Measurements from ENCODE around the gene MCM8. TPM values are rescaled to one million over a fixed set of nuclear protein-coding genes. Genes with fewer than 3 reads are reported as not detected.

MCM8 gene
- total and polyA plus RNA-seq, 2 donors from 2014 or later = 1.9 to 6.6 TPM

DNA sequence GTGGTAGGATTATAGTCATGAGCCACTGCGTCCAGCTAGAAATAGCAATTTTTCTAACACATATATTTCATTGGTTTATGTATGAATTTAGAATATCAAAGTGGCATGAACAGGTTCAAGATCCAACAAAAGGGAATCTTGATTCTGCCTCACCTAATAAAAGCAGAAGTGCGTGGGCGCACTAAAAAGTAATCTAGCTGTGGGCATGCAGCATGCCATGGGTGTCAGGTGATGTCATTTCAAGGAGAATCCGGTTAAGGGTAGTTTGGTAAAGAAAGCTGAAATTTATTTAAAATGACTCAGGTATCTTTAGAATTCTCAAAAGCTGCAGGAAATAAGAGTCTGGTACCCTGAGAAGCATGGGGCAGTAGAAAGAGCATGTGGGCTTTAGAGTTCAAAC, 85.8 kb downstream of the MCM8 start:
- H3K4me3 ChIP-seq (ENCODE audit: low read length in 3 of 3) = no peak overlapping the region
- no peak overlapping the region for H3K9ac ChIP-seq (ENCODE audit: low read length in 3 of 3)
- H3K9me3 ChIP-seq (ENCODE audit: control insufficient read depth in 2 of 3, insufficient read depth in 1 of 3, low read length in 3 of 3) = no peaks in the 10 kb centered on the region
- intact Hi-C loops (cut with DNase I) = no loop called here
- H3K36me3 ChIP-seq (ENCODE audit: control insufficient read depth in 2 of 3, insufficient read depth in 3 of 3, low read length in 3 of 3) = peaks cover 7 to 53% (median 14%) of the 10 kb centered on the region in 3 donors
- FAIRE-seq = no peak
- H3K4me1 ChIP-seq (ENCODE audit: control insufficient read depth in 2 of 3, insufficient read depth in 2 of 3, low read depth in 1 of 3, low read length in 3 of 3) = no peaks in the 10 kb centered on the region
- no peak for DNase-seq
- H3K27me3 ChIP-seq (ENCODE audit: control insufficient read depth, insufficient read depth, low read length) = no peaks in the 10 kb centered on the region
- no peak overlapping the region for H3K27ac ChIP-seq (ENCODE audit: low read depth in 2 of 2, low read length in 2 of 2)
- TF ChIP-seq CTCF (IDR thresholded peaks at IDR 0.05; ENCODE audit: borderline replicate concordance, extremely low read depth, insufficient read depth) = no peak

- FAIRE-seq (no peak), DNase-seq (no peak)
- no peak overlapping the region for H3K4me3 ChIP-seq (ENCODE audit: low read length in 3 of 3)
- TF ChIP-seq CTCF (IDR thresholded peaks at IDR 0.05; ENCODE audit: borderline replicate concordance, extremely low read depth, insufficient read depth) = no peak
- peaks cover 7 to 53% (median 16%) of the 10 kb centered on the region in 3 donors for H3K36me3 ChIP-seq (ENCODE audit: control insufficient read depth in 2 of 3, insufficient read depth in 3 of 3, low read length in 3 of 3)
- H3K9me3 ChIP-seq (ENCODE audit: control insufficient read depth in 2 of 3, insufficient read depth in 1 of 3, low read length in 3 of 3) = no peaks in the 10 kb centered on the region
- H3K9ac ChIP-seq (ENCODE audit: low read length in 3 of 3) = no peak overlapping the region
- intact Hi-C loops (cut with DNase I) = no loop called here
- no peak overlapping the region for H3K27ac ChIP-seq (ENCODE audit: low read depth in 2 of 2, low read length in 2 of 2)
- H3K27me3 ChIP-seq (ENCODE audit: control insufficient read depth, insufficient read depth, low read length) = no peaks in the 10 kb centered on the region
- no peaks in the 10 kb centered on the region for H3K4me1 ChIP-seq (ENCODE audit: control insufficient read depth in 2 of 3, insufficient read depth in 2 of 3, low read depth in 1 of 3, low read length in 3 of 3)
These were observed 86.6 kb downstream of the MCM8 start for GRCh38 chr20:6037082-6037481.

- H3K4me1 ChIP-seq (ENCODE audit: control insufficient read depth in 2 of 3, insufficient read depth in 2 of 3, low read depth in 1 of 3, low read length in 3 of 3) = no peaks in the 10 kb centered on the region
- DNase-seq (no peak), FAIRE-seq (no peak)
- H3K27ac ChIP-seq (ENCODE audit: low read depth in 2 of 2, low read length in 2 of 2) = no peak overlapping the region
- no peak overlapping the region for H3K9ac ChIP-seq (ENCODE audit: low read length in 3 of 3)
- intact Hi-C loops (cut with DNase I) = no loop called here
- H3K9me3 ChIP-seq (ENCODE audit: control insufficient read depth in 2 of 3, insufficient read depth in 1 of 3, low read length in 3 of 3) = no peaks in the 10 kb centered on the region
- TF ChIP-seq CTCF (IDR thresholded peaks at IDR 0.05; ENCODE audit: borderline replicate concordance, extremely low read depth, insufficient read depth) = no peak
- H3K4me3 ChIP-seq (ENCODE audit: low read length in 3 of 3) = no peak overlapping the region
- peaks cover 7 to 46% (median 16%) of the 10 kb centered on the region in 3 donors for H3K36me3 ChIP-seq (ENCODE audit: control insufficient read depth in 2 of 3, insufficient read depth in 3 of 3, low read length in 3 of 3)
- H3K27me3 ChIP-seq (ENCODE audit: control insufficient read depth, insufficient read depth, low read length) = no peaks in the 10 kb centered on the region
These were observed 87.8 kb downstream of the MCM8 start for GRCh38 chr20:6038256-6038655.

GRCh38 chr20:6039766-6040165, 89.3 kb downstream of the MCM8 start:
- no peak for TF ChIP-seq CTCF (IDR thresholded peaks at IDR 0.05; ENCODE audit: borderline replicate concordance, extremely low read depth, insufficient read depth)
- FAIRE-seq (no peak), DNase-seq (no peak)
- H3K9me3 ChIP-seq (ENCODE audit: control insufficient read depth in 2 of 3, insufficient read depth in 1 of 3, low read length in 3 of 3) = no peaks in the 10 kb centered on the region
- no peak overlapping the region for H3K9ac ChIP-seq (ENCODE audit: low read length in 3 of 3)
- intact Hi-C loops (cut with DNase I) = no loop called here
- no peaks in the 10 kb centered on the region for H3K27me3 ChIP-seq (ENCODE audit: control insufficient read depth, insufficient read depth, low read length)
- H3K4me1 ChIP-seq (ENCODE audit: control insufficient read depth in 2 of 3, insufficient read depth in 2 of 3, low read depth in 1 of 3, low read length in 3 of 3) = no peaks in the 10 kb centered on the region
- H3K36me3 ChIP-seq (ENCODE audit: control insufficient read depth in 2 of 3, insufficient read depth in 3 of 3, low read length in 3 of 3) = peaks cover 4 to 37% (median 16%) of the 10 kb centered on the region in 3 donors
- H3K27ac ChIP-seq (ENCODE audit: low read depth in 2 of 2, low read length in 2 of 2) = no peak overlapping the region
- H3K4me3 ChIP-seq (ENCODE audit: low read length in 3 of 3) = no peak overlapping the region

Measured in kidney (tissue), 14 donors.